K562 (cell line): ENCODE data around the gene COMP. TPM values are rescaled to one million over a fixed set of nuclear protein-coding genes. Genes with fewer than 3 reads are reported as not detected.
A peak's percentile ranks its signal among the peaks of the same experiment; 100 is the strongest.

ENCODE experiments used
- CEBPG ChIP-seq, 3 experiments: fragments of 200-800 bp in 1 of 3; sonication (Bioruptor generic) in 1 of 3; sonication (generic) in 1 of 3; formaldehyde crosslinking in 1 of 3; IDR thresholded peaks in 2 of 3; conservative IDR thresholded peaks in 1 of 3; 2 replicates each; pipeline versions ENCODE4 v1.6.1 to v1.8.0; 2016 to 2022; ENCODE audit warnings: missing compliant biosample characterization in 2 of 3, missing genetic modification characterization in 2 of 3, mild to moderate bottlenecking in 1 of 3, missing genetic modification reagents in 1 of 3
- CHCHD3 ChIP-seq: fragments of 250-450 bp; sonication (Bioruptor Pico); IDR thresholded peaks from 2 replicates; pipeline ENCODE4 v2.1.2; 2022; ENCODE audit warnings: mild to moderate bottlenecking
- CREBBP ChIP-seq: IDR thresholded peaks from one replicate; pipeline ENCODE4 v1.6.1; 2012; ENCODE audit warnings: low read depth, mild to moderate bottlenecking, control low read depth, inconsistent platforms, low read length
- ETS2 ChIP-seq: IDR thresholded peaks from 2 replicates; pipeline ENCODE4 v1.6.1; 2016; ENCODE audit warnings: borderline replicate concordance, missing genetic modification characterization, mild to moderate bottlenecking, moderate library complexity, missing compliant biosample characterization; ENCODE audit not compliant: poor library complexity, severe bottlenecking
- EWSR1 ChIP-seq: fragments of 450-650 bp; IDR thresholded peaks from 2 replicates; pipeline ENCODE4 v1.6.1; 2018; ENCODE audit warnings: borderline replicate concordance, mild to moderate bottlenecking, low read depth, moderate library complexity; ENCODE audit not compliant: partially characterized antibody
- FOS ChIP-seq: IDR thresholded peaks from 3 replicates; pipeline ENCODE4 v1.6.1; 2011; ENCODE audit not compliant: insufficient read length; ENCODE audit errors: extremely low read depth
- HCFC1 ChIP-seq: IDR thresholded peaks from 2 replicates; pipeline ENCODE4 v1.6.1; 2012; ENCODE audit warnings: low read depth, low read length, improper control_type of control experiment
- IFI16 ChIP-seq: fragments of 250-450 bp; sonication (Bioruptor Pico); IDR thresholded peaks from 2 replicates; pipeline ENCODE4 v2.1.2; 2022; ENCODE audit warnings: mild to moderate bottlenecking, inconsistent platforms
- KLF6 ChIP-seq: fragments of 250-450 bp; sonication (Bioruptor Pico); IDR thresholded peaks from 2 replicates; pipeline ENCODE4 v1.4.0; 2020; ENCODE audit warnings: mild to moderate bottlenecking, moderate library complexity, borderline replicate concordance
- L3MBTL2 ChIP-seq: fragments of 450-650 bp; IDR thresholded peaks from 2 replicates; pipeline ENCODE4 v1.6.1; 2016; ENCODE audit warnings: mild to moderate bottlenecking, moderate library complexity
- MEIS2 ChIP-seq: fragments of 450-650 bp; IDR thresholded peaks from 2 replicates; pipeline ENCODE4 v1.6.1; 2014; ENCODE audit warnings: mild to moderate bottlenecking; ENCODE audit not compliant: partially characterized antibody
- MTA3 ChIP-seq: fragments of 450-650 bp; formaldehyde crosslinking; IDR thresholded peaks from 2 replicates; pipeline ENCODE4 v1.6.1; 2017; ENCODE audit warnings: mild to moderate bottlenecking, borderline replicate concordance
- NEUROD1 ChIP-seq: fragments of 150-350 bp; IDR thresholded peaks from 2 replicates; pipeline ENCODE4 v1.6.1; 2014; ENCODE audit warnings: borderline replicate concordance, low read length, low read depth; ENCODE audit not compliant: partially characterized antibody
- RFX7 ChIP-seq: fragments of 250-450 bp; sonication (Bioruptor Pico); IDR thresholded peaks from 2 replicates; pipeline ENCODE4 v1.5.1; 2021; ENCODE audit warnings: mild to moderate bottlenecking
- SMC3 ChIP-seq: conservative IDR thresholded peaks from 2 replicates; pipeline ENCODE4 v1.6.1; 2011; ENCODE audit warnings: low read depth, low read length, improper control_type of control experiment; ENCODE audit not compliant: insufficient read depth
- SNIP1 ChIP-seq: fragments of 450-650 bp; IDR thresholded peaks from 2 replicates; pipeline ENCODE4 v1.7.1; 2017; ENCODE audit warnings: low read depth, mild to moderate bottlenecking
- SRSF7 ChIP-seq: fragments of 200-400 bp; formaldehyde crosslinking; optimal IDR thresholded peaks from 2 replicates; pipeline ENCODE3; 2017; ENCODE audit warnings: mild to moderate bottlenecking, low read depth, low read length
- TFAM ChIP-seq: fragments of 250-450 bp; sonication (Bioruptor Pico); conservative IDR thresholded peaks from 2 replicates; pipeline ENCODE4 v1.5.0; 2021; ENCODE audit warnings: mild to moderate bottlenecking, moderate library complexity
- ZNF12 ChIP-seq: sonication (generic); formaldehyde crosslinking; IDR thresholded peaks from 2 replicates; pipeline ENCODE4 v1.4.0; 2020; ENCODE audit warnings: mild to moderate bottlenecking, missing genetic modification reagents
- ZNF274 ChIP-seq: IDR thresholded peaks from 2 replicates; pipeline ENCODE4 v1.6.1; 2011; ENCODE audit warnings: low read depth, mild to moderate bottlenecking, low read length, moderate library complexity, borderline replicate concordance
- ZNF316 ChIP-seq: fragments of 450-650 bp; IDR thresholded peaks from 2 replicates; pipeline ENCODE4 v1.6.1; 2016
- ZNF561 ChIP-seq: fragments of 450-650 bp; formaldehyde crosslinking; conservative IDR thresholded peaks from 2 replicates; pipeline ENCODE4 v1.4.0; 2020; ENCODE audit warnings: mild to moderate bottlenecking, moderate library complexity
- ZNF830 ChIP-seq: fragments of 250-450 bp; sonication (Bioruptor Pico); IDR thresholded peaks from 2 replicates; pipeline ENCODE4 v1.5.0; 2021; ENCODE audit warnings: mild to moderate bottlenecking
- polyA plus RNA-seq, 8 experiments: library from polyadenylated mRNA; depleted of rRNA in 4 of 8; stranded (reverse) in 5 of 8; unstranded in 3 of 8; fragments of >200 nt; fragmentation: Nextera tagmentation in 2 of 8; fragmentation: Illumina TruSeq in 1 of 8; extraction: Ambion mirVana in 2 of 8; extraction: Trizol in 1 of 8; gene quantifications; 2 replicates each; pipeline versions ENCODE4 v1.2.1 to v1.2.3, GENCODE V29; 2011 to 2014; ENCODE audit warnings: inconsistent platforms in 1 of 8, missing spikeins in 1 of 8
- total RNA-seq, 7 experiments: library from RNA; depleted of rRNA in 6 of 7; stranded (reverse); fragments of >200 nt in 6 of 7; fragmentation: Illumina TruSeq in 2 of 7; extraction: Trizol in 2 of 7; gene quantifications; 2 replicates each; pipeline versions ENCODE4 v1.2.1 to v1.2.3, GENCODE V29; 2011 to 2021; ENCODE audit warnings: low replicate concordance in 1 of 7
- TF ChIP-seq, protein P1 (sequence below): sonication (generic); formaldehyde crosslinking; IDR thresholded peaks from 2 replicates; pipeline ENCODE4 v1.8.0; 2022; ENCODE audit warnings: mild to moderate bottlenecking, missing genetic modification reagents
- TF ChIP-seq, protein P2 (sequence below): fragments of 450-650 bp; formaldehyde crosslinking; IDR thresholded peaks from 2 replicates; pipeline ENCODE4 v1.4.0; 2022; ENCODE audit warnings: missing genetic modification characterization
- TF ChIP-seq, protein P3 (sequence below): sonication (generic); formaldehyde crosslinking; IDR thresholded peaks from 2 replicates; pipeline ENCODE4 v1.8.1; 2023; ENCODE audit warnings: mild to moderate bottlenecking, missing genetic modification reagents

Gene COMP
- total and polyA plus RNA-seq, 9 of the 15 experiments (the other 6 are each of a cell fraction or from before 2014, with no cell fraction given) = 0.07 TPM; not detected in 8

DNA sequence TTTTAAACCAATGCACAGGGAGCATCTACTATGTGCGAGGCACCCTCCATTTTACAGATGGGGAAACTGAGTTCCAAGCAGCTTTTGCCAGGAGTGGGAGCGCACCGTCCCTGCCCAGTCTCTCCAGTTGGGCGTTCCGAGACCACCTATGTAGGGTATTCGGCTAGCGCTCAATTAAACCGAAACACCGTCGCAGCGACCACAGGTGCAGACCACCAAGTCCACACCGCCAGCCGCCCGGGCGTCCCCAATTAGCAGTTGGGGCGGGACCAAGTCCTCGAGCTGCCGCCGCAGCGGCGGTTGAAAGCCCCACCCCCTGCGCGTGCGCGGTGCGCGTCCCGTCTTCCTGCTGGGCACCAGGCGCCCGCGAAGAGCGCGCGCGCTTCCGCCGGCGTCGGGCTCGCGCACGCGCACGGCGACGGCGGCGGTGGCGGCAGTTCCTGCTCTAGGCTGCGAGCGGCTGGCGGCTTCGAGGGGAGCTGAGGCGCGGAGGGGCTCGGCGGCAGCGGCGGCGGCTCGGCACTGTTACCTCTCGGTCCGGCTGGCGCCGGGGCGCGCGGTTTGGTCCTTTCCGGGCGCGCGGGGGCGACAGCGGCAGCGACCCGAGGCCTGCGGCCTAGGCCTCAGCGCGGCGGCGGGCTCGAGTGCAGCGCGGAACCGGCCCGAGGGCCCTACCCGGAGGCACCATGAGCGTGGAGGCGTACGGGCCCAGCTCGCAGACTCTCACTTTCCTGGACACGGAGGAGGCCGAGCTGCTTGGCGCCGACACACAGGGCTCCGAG is 40.6 kb upstream of the COMP start, which contains the start of gene UPF1 (continued):
- TF ChIP-seq, protein P1, sequence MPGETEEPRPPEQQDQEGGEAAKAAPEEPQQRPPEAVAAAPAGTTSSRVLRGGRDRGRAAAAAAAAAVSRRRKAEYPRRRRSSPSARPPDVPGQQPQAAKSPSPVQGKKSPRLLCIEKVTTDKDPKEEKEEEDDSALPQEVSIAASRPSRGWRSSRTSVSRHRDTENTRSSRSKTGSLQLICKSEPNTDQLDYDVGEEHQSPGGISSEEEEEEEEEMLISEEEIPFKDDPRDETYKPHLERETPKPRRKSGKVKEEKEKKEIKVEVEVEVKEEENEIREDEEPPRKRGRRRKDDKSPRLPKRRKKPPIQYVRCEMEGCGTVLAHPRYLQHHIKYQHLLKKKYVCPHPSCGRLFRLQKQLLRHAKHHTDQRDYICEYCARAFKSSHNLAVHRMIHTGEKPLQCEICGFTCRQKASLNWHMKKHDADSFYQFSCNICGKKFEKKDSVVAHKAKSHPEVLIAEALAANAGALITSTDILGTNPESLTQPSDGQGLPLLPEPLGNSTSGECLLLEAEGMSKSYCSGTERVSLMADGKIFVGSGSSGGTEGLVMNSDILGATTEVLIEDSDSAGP (CRISPR knock-in tag) = no peak
- TF ChIP-seq, protein P2, sequence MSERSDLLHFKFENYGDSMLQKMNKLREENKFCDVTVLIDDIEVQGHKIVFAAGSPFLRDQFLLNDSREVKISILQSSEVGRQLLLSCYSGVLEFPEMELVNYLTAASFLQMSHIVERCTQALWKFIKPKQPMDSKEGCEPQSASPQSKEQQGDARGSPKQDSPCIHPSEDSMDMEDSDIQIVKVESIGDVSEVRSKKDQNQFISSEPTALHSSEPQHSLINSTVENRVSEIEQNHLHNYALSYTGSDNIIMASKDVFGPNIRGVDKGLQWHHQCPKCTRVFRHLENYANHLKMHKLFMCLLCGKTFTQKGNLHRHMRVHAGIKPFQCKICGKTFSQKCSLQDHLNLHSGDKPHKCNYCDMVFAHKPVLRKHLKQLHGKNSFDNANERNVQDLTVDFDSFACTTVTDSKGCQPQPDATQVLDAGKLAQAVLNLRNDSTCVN (CRISPR knock-in tag) = no peak
- TF ChIP-seq RFX7 (CRISPR knock-in tag) = no peak
- TF ChIP-seq ZNF12 = peak; percentile 67
- no peak for TF ChIP-seq CREBBP
- TF ChIP-seq HCFC1 = peak; percentile 55
- peak; percentile 80 for TF ChIP-seq L3MBTL2
- no peak for TF ChIP-seq SMC3
- no peak for TF ChIP-seq ZNF274
- TF ChIP-seq FOS = no peak
- no peak for TF ChIP-seq KLF6 (CRISPR knock-in tag)
- TF ChIP-seq EWSR1 = no peak
- no peak for TF ChIP-seq SRSF7
- no peak for TF ChIP-seq TFAM (CRISPR knock-in tag)
- TF ChIP-seq, protein P3, sequence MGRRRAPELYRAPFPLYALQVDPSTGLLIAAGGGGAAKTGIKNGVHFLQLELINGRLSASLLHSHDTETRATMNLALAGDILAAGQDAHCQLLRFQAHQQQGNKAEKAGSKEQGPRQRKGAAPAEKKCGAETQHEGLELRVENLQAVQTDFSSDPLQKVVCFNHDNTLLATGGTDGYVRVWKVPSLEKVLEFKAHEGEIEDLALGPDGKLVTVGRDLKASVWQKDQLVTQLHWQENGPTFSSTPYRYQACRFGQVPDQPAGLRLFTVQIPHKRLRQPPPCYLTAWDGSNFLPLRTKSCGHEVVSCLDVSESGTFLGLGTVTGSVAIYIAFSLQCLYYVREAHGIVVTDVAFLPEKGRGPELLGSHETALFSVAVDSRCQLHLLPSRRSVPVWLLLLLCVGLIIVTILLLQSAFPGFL (CRISPR knock-in tag) = no peak
- no peak for TF ChIP-seq ZNF561 (CRISPR knock-in tag)
- no peak for TF ChIP-seq CHCHD3
- no peak for TF ChIP-seq ETS2
- peak; percentile 68; the same call in 1 of the 2 replicates for TF ChIP-seq MTA3
- no peak for TF ChIP-seq IFI16
- TF ChIP-seq NEUROD1 = no peak
- no peak for TF ChIP-seq SNIP1
- TF ChIP-seq CEBPG (CRISPR knock-in tag; IDR thresholded peaks at IDR 0.05) = no peak
- TF ChIP-seq CEBPG (tag; conservative IDR thresholded peaks at IDR 0.05 in 1 of 2, IDR thresholded peaks at IDR 0.05 in 1 of 2) = no peak
- peak; percentile 94 for TF ChIP-seq MEIS2
- no peak for TF ChIP-seq ZNF316
- no peak for TF ChIP-seq ZNF830 (CRISPR knock-in tag)
